Measurements from ENCODE around the gene CERKL. TPM values are rescaled to one million over a fixed set of nuclear protein-coding genes. Genes with fewer than 3 reads are reported as not detected.

The CERKL gene
- total and polyA plus RNA-seq, 9 of the 15 experiments (the other 6 are each of a cell fraction or from before 2014, with no cell fraction given), result 0.04 to 0.08 TPM; not detected in 7

GRCh38 chr2:181672255-181673008 lies 15.5 kb upstream of the CERKL start:
- intact Hi-C loops (cut with micrococcal nuclease) (no loop called here), in situ Hi-C loops (cut with MboI) (no loop called here)
- no peak overlapping the region for H3K27ac ChIP-seq (ENCODE audit: extremely low read depth, low read depth, low read length)
- H3K4me2 ChIP-seq (ENCODE audit: insufficient read depth, low read length), result no peak overlapping the region
- no peaks in the 10 kb centered on the region for H3K27me3 ChIP-seq (ENCODE audit: control insufficient read depth in 2 of 2, insufficient read depth in 2 of 2, low read length in 2 of 2)
- POLR2A ChIA-PET, result no interaction called here
- no peaks in the 10 kb centered on the region for H3K4me1 ChIP-seq (replicated peaks in 1 of 2; ENCODE audit: control insufficient read depth in 2 of 2, insufficient read depth in 2 of 2, low read length in 2 of 2)
- H3K9ac ChIP-seq (ENCODE audit: insufficient read depth in 1 of 2, low read depth in 2 of 2, low read length in 2 of 2), result no peak overlapping the region
- DNase-seq (ENCODE audit: extremely low read depth in 1 of 4, low spot score in 3 of 4) (no peak), FAIRE-seq (no peak), ATAC-seq (no peak)
- H4K20me1 ChIP-seq (replicated peaks; ENCODE audit: control insufficient read depth, insufficient read depth, low read length), result no peaks in the 10 kb centered on the region
- no peaks in the 10 kb centered on the region for H3K9me3 ChIP-seq (replicated peaks; ENCODE audit: control insufficient read depth, insufficient read depth, low read depth, low read length)
- no peak overlapping the region for H2AFZ ChIP-seq (ENCODE audit: low read depth, low read length)
- CTCF ChIA-PET (ENCODE audit: low intra/inter-chr PET ratio), result no interaction called here
- H3K4me3 ChIP-seq, result no peak overlapping the region
- no peaks in the 10 kb centered on the region for H3K79me2 ChIP-seq (ENCODE audit: control insufficient read depth, insufficient read depth, low read length)
- no TSS peak for BruUV-seq (replicated peaks)
- TF ChIP-seq TCF7 (IDR thresholded peaks at IDR 0.05; ENCODE audit: borderline replicate concordance) (no peak), ZKSCAN3 (CRISPR knock-in tag; IDR thresholded peaks at IDR 0.05) (no peak), IRF9 (tag; IDR thresholded peaks at IDR 0.05) (no peak), TBP (optimal IDR thresholded peaks at IDR 0.05; ENCODE audit: low read depth, low read length) (no peak), TAF15 (IDR thresholded peaks at IDR 0.05; ENCODE audit: low read depth, low read length) (no peak), BRF2 (IDR thresholded peaks at IDR 0.05; ENCODE audit: borderline replicate concordance, insufficient read depth, insufficient read length) (no peak), TFAP4 (CRISPR knock-in tag; IDR thresholded peaks at IDR 0.05; ENCODE audit: borderline replicate concordance) (no peak), DPF2 (IDR thresholded peaks at IDR 0.05) (no peak), CREB3L1 (IDR thresholded peaks at IDR 0.05; ENCODE audit: borderline replicate concordance, low read depth) (no peak), ETV1 (tag; conservative IDR thresholded peaks at IDR 0.05; ENCODE audit: low read depth) (no peak), ZNF133 (CRISPR knock-in tag; IDR thresholded peaks at IDR 0.05) (no peak)
- H3K9me1 ChIP-seq (ENCODE audit: control insufficient read depth, insufficient read depth, low read length), result no peaks in the 10 kb centered on the region
- no peaks in the 10 kb centered on the region for H3K36me3 ChIP-seq (ENCODE audit: control insufficient read depth, insufficient read depth, low read length)

Measured in K562 (cell line).